PC-3 (cell line): Measurements from ENCODE around the gene SCO2. TPM values are rescaled to one million over a fixed set of nuclear protein-coding genes. Genes with fewer than 3 reads are reported as not detected.

Experiments used
- ATAC-seq: fragments of 200-7000 bp; cut with Tn5 transposase; 2 replicates; pipeline ENCODE4 v1.9.1; 2020; ENCODE audit warnings: mild to moderate bottlenecking, moderate library complexity
- BruUV-seq: library from RNA; stranded (reverse); fragments of 400-500 nt; replicated peaks from 2 replicates; lab custom pipeline; 2021; lab: Mats Ljungman, UMichigan
- CTCF ChIA-PET: fragments of 300-600 bp; sonication (Branson Sonifier 250); formaldehyde crosslinking; loops from one replicate; lab custom pipeline; 2022; ENCODE audit warnings: antibody characterized with exemption; lab: Charles Lee
- POLR2A ChIA-PET: fragments of 300-600 bp; sonication (Branson Sonifier 250); formaldehyde crosslinking; loops from one replicate; lab custom pipeline; 2022; ENCODE audit warnings: antibody characterized with exemption; ENCODE audit not compliant: unreplicated experiment; lab: Charles Lee
- DNase-seq: peaks from one replicate; pipeline ENCODE4 v3.0.0-alpha.2; 2015
- H2AFZ ChIP-seq: fragments of 300-600 bp; sonication (generic); 2 replicates; pipeline ENCODE4 v1.6.0; 2016; ENCODE audit warnings: antibody characterized with exemption, low read length
- H3F3A ChIP-seq: fragments of 300-600 bp; sonication (generic); one replicate; pipeline ENCODE4 v1.6.0; 2017; ENCODE audit warnings: antibody characterized with exemption, low read length, control low read depth, mild to moderate bottlenecking; ENCODE audit not compliant: unreplicated experiment
- H3K27ac ChIP-seq: fragments of 300-600 bp; sonication (generic); 2 replicates; pipeline ENCODE4 v1.5.1; 2016; ENCODE audit warnings: mild to moderate bottlenecking, low read length
- H3K27me3 ChIP-seq: fragments of 300-600 bp; sonication (generic); 2 replicates; pipeline ENCODE4 v1.6.1; 2016; ENCODE audit warnings: low read length, mixed read lengths
- H3K36me3 ChIP-seq: fragments of 300-600 bp; sonication (generic); 2 replicates; pipeline ENCODE4 v1.6.1; 2016; ENCODE audit warnings: low read depth, mixed run types, low read length, mixed read lengths
- H3K4me1 ChIP-seq: fragments of 300-600 bp; sonication (generic); 2 replicates; pipeline ENCODE4 v1.5.1; 2016; ENCODE audit warnings: low read length; ENCODE audit not compliant: insufficient read depth
- H3K4me2 ChIP-seq: fragments of 300-600 bp; sonication (generic); 2 replicates; pipeline ENCODE4 v1.6.0; 2016; ENCODE audit warnings: low read length
- H3K4me3 ChIP-seq: fragments of 300-600 bp; sonication (generic); 2 replicates; pipeline ENCODE4 v1.5.1; 2016; ENCODE audit warnings: mild to moderate bottlenecking, low read length, mixed read lengths
- H3K79me2 ChIP-seq: fragments of 300-600 bp; sonication (generic); 2 replicates; pipeline ENCODE4 v1.6.1; 2017; ENCODE audit warnings: low read length, mixed read lengths
- H3K9ac ChIP-seq: fragments of 300-600 bp; sonication (generic); 2 replicates; pipeline ENCODE4 v1.6.0; 2016; ENCODE audit warnings: mild to moderate bottlenecking, low read length
- H3K9me2 ChIP-seq: fragments of 300-600 bp; sonication (generic); replicated peaks from 2 replicates; pipeline ENCODE4 v1.6.1; 2016; ENCODE audit warnings: mixed run types, low read length, mixed read lengths
- H3K9me3 ChIP-seq: fragments of 300-600 bp; sonication (generic); 2 replicates; pipeline ENCODE4 v1.6.1; 2016; ENCODE audit warnings: low read length, mixed read lengths
- H4K20me1 ChIP-seq: fragments of 300-600 bp; sonication (generic); 2 replicates; pipeline ENCODE4 v1.6.1; 2016; ENCODE audit warnings: low read length, mixed read lengths
- CTCF ChIP-seq: fragments of 300-600 bp; sonication (generic); conservative IDR thresholded peaks from 2 replicates; pipeline ENCODE4 v1.5.1; 2017; ENCODE audit warnings: antibody characterized with exemption, low read depth, mild to moderate bottlenecking, low read length
- EZH2 ChIP-seq: fragments of 300-600 bp; sonication (generic); IDR thresholded peaks from one replicate; pipeline ENCODE4 v1.6.1; 2017; ENCODE audit warnings: antibody characterized with exemption, mild to moderate bottlenecking, low read length; ENCODE audit not compliant: unreplicated experiment
- EZH2phosphoT487 ChIP-seq: fragments of 300-600 bp; sonication (generic); IDR thresholded peaks from 2 replicates; pipeline ENCODE4 v1.6.1; 2018; ENCODE audit warnings: mild to moderate bottlenecking, antibody characterized with exemption, low read length, borderline replicate concordance
- intact Hi-C: fragments of 100-400 bp; cut with micrococcal nuclease; formaldehyde crosslinking; loops from 2 replicates; pipeline ENCODE4 v1.9.0; 2023
- total RNA-seq: library from RNA; depleted of rRNA; stranded (reverse); fragments of >200 nt; gene quantifications from 2 replicates; pipeline ENCODE4 v1.2.3, GENCODE V29; 2014

Gene SCO2
- total RNA-seq, 1 experiment from 2014 or later: 5.8 TPM

GRCh38 chr22:50529897-50530579 lies 4.6 kb upstream of the SCO2 start, which contains the start of gene TYMP:
TYMP (minus strand) TSS chr22:50530012; CDS start chr22:50529709, 303 bp downstream.
- Histone ChIP-seq H3K9me3 (no peaks in the 10 kb centered on the region), H4K20me1 (no peaks in the 10 kb centered on the region), H3F3A (no peaks in the 10 kb centered on the region), H2AFZ (peak within 1 kb of the TSS; percentile 81), H3K27me3 (no peaks in the 10 kb centered on the region), H3K36me3 (no peaks in the 10 kb centered on the region), H3K4me1 (peaks cover 10% of the 10 kb centered on the region; the same call in 1 of the 2 replicates), H3K4me2 (peak within 1 kb of the TSS; percentile 100), H3K4me3 (peak within 1 kb of the TSS; percentile 78), H3K79me2 (peaks cover 6% of the 10 kb centered on the region; the same call in 1 of the 2 replicates), H3K9me2 (no peaks in the 10 kb centered on the region), H3K27ac (peak within 1 kb of the TSS; percentile 75), H3K9ac (peak within 1 kb of the TSS; percentile 90)
- ChIA-PET CTCF (no interaction called here), POLR2A (no interaction called here)
- intact Hi-C loops: loop anchor here (5.0 kb wide), 2 partner anchors 32 to 92 kb away; partner anchors contain the start of gene SYCE3
- no peak for TF ChIP-seq CTCF
- TF ChIP-seq EZH2phosphoT487: no peak
- TF ChIP-seq EZH2: no peak
- peak; percentile 68 for DNase-seq
- BruUV-seq: TSS peak; percentile 40
- peak; percentile 27 for ATAC-seq

- H3K4me3 ChIP-seq: peak overlapping the region; percentile 78; the same call in 1 of the 2 replicates
- H3F3A ChIP-seq: no peaks in the 10 kb centered on the region
- no peaks in the 10 kb centered on the region for H3K36me3 ChIP-seq
- no peaks in the 10 kb centered on the region for H3K27me3 ChIP-seq
- intact Hi-C loops: loop anchor here (5.0 kb wide), 2 partner anchors 33 to 93 kb away; partner anchors contain the start of gene SYCE3
- ChIA-PET CTCF (no interaction called here), POLR2A (no interaction called here)
- H3K27ac ChIP-seq: no peak overlapping the region
- peak overlapping the region; percentile 90; the same call in 1 of the 2 replicates for H3K9ac ChIP-seq
- no peaks in the 10 kb centered on the region for H3K9me2 ChIP-seq
- no peaks in the 10 kb centered on the region for H3K9me3 ChIP-seq
- H2AFZ ChIP-seq: peak overlapping the region; percentile 81; the same call in 1 of the 2 replicates
- no peaks in the 10 kb centered on the region for H4K20me1 ChIP-seq
- H3K4me1 ChIP-seq: peaks cover 12% of the 10 kb centered on the region; the same call in 1 of the 2 replicates
- H3K4me2 ChIP-seq: peak overlapping the region; percentile 100
- ATAC-seq (no peak), DNase-seq (no peak)
- TSS peak; percentile 23 for BruUV-seq
- H3K79me2 ChIP-seq: peaks cover 11% of the 10 kb centered on the region
- no peak for TF ChIP-seq EZH2phosphoT487
- no peak for TF ChIP-seq EZH2
- TF ChIP-seq CTCF: no peak
These were observed 4.1 kb upstream of the SCO2 start for GRCh38 chr22:50529416-50529896.
